ENCODE data around the gene GSTT4. TPM values are rescaled to one million over a fixed set of nuclear protein-coding genes. Genes with fewer than 3 reads are reported as not detected.
"Not testable (repeated sequence)": the region's sequence is repeated elsewhere in the genome, so short reads cannot be mapped to it uniquely, and the experiment has no call there.

Gene GSTT4
- not detected for polyA plus RNA-seq

DNA sequence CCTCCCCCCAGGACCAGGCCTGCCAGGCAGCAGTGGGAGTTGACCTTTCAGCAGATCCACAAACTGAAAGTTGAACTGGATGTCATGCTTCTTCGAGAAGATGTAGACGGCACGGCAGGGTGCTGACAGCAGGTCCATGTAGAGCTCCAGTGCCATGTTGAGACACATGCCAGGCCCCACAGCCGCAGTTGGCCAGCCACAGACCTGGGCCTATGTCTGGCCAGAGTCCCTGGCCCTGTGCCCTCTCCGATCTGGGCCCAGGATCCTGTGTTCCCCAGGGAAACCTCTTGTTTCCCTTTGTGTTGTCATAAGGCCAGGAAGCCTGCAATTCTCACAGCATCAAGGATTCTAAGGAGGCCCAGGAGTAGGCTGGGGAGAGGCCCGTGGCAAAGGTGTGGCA, at the start of gene GSTT4:
GSTT4 (minus strand) TSS at position 253 of the 400 bp plus-strand sequence; CDS start at position 156, 97 bp downstream.
- WGBS, 3 donors: 70 to 71% (median 71%) methylated on average over 6 of the region's 6 CpGs
- H3K27ac ChIP-seq (ENCODE audit: low read depth, low read length): no peak within 1 kb of the TSS

DNA sequence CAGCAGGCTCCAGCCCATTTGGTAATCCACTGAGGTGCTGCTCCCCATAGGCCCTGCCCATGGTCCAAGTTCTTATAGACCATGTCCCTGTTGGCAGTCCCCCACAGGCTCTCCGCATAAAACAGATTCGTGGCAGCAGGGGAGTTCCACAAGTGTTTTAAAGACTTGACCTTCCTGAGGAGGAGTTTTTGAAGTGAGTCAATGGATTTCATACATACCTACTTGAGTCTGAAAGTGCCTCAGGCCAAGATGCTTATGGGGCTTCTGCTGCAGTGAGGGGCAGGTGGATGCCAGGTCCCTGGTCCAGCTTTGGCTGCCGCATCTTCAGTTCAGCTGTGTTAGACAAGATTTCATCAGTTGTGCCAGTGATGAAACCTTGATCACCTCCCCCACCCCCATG, 49.1 kb upstream of the GSTT4 start:
- no peak overlapping the region for H3K27ac ChIP-seq (ENCODE audit: low read depth, low read length)
- 91 to 97% (median 96%) methylated on average over 3 of the region's 3 CpGs for WGBS, 3 donors

DNA sequence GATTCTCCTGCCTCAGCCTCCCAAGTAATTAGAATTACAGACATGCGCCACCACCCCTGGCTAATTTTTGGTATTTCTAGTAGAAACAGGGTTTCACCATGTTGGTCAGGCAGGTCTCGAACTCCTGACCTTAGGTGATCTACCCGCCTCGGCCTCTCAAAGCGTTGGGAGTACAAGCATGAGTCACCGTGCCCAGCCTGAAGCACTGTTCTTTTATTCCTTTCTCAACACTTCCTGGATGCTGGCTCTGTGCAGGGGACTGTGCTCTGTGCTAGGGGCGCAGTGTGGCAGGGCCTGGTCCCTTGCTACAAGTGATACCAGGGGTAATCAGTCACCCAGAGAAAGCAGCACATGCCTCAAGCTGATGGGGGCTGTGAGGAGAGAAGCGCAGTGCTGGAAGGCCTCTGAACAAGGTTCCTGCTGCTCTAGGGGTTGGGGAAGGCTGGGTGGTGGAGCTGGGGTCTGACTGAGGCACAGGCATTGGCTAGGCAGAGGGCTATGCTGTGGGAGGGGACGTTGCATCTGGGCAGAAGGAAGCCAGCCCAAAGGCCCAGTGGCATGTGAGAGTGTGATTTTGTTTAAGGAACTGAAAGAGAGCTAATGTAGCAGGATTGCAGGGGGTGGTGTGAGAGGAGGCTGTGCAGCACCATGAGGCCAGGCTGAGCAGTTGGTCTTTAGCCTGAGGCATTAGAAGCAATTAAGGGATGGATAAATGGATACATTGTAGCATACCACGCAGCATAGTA, 48.4 kb upstream of the GSTT4 start:
- H3K27ac ChIP-seq (ENCODE audit: low read depth, low read length): no peak overlapping the region
- WGBS, 3 donors: 89 to 95% (median 92%) methylated on average over 10 of the region's 10 CpGs

DNA sequence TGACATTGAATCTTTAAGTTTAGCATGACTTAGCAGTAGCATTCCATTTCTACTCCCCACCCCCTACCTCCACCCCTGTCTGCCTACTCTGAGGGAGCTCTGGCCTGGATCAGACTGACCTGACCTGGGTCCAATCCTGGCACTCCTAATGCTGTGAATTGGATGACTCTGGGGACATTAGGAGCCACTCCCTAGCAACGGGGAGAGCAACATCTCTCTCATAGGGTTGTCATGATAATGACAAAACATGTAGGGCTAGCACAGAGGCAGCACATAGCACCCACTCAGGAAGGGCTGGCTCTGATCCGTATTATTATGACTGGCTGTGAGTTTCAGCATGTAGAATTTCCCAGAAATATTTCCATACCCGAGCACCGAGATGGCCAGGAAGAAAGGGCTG, 46.3 kb upstream of the GSTT4 start:
- no peak overlapping the region for H3K27ac ChIP-seq (ENCODE audit: low read depth, low read length)
- WGBS, 3 donors: 51 to 86% (median 63%) methylated on average over 4 of the region's 4 CpGs

DNA sequence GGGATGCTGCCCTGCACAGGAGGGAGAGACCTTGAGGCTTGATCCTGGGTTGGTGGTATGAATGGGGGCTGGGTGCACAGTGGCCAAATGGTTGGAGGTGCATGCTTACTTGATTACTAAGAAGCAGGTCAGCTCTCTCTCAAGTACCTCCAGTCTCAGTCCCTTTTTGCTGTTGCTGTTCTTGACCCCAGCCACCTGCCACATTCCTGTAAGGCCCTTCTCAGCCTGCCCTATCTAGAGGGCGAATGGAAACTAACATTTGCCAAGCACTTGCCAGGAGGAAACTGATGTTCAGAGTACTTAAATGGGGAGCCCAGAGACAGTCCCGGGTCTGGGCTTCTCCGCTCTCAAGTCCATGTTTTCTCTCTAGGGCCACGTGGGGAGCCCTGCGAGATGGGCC, 45.8 kb upstream of the GSTT4 start:
- 88 to 93% (median 90%) methylated on average over 5 of the region's 5 CpGs for WGBS, 3 donors
- no peak overlapping the region for H3K27ac ChIP-seq (ENCODE audit: low read depth, low read length)

DNA sequence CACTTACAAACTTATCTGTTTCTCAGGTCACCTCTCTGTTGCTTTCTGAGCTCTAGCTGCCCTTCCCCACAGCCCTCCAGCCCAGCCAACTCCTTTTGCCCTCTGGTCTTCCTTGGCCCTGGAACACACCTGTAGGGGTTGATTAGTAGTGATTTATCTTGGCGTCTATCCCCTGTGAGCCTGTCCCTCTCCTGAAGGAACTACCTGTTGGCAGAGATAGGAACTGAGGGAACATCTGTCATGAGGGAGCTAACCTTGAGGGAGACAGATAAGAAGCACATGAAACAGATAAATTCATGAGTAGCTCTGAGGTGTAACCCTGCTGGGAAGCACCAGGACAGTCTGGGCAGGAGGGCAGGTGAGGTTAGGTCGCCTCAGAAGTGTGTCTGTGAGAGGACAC, 44.7 kb upstream of the GSTT4 start:
- WGBS, 3 donors: 74 to 93% (median 89%) methylated on average over 2 of the region's 2 CpGs
- no peak overlapping the region for H3K27ac ChIP-seq (ENCODE audit: low read depth, low read length)

DNA sequence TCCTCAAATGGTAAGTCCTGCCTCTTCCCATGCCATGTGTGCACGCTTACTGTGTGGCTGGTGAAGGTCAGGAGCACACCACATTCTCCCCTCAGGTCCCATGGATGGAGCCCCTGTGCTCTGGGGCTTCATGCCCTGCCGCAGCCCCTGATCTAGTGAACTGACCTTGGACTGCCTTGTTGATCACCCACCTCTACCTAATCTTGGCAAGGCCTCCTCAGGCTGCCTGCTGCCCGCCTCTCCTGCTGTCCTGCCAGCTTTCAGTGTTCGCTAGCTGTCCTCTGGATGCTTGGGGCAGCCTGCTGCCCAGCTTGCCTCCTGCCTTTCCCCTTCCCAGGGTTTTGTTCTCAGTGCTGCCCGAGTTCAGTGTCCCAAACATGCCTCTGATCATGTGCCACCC, 44.0 kb upstream of the GSTT4 start:
- no peak overlapping the region for H3K27ac ChIP-seq (ENCODE audit: low read depth, low read length)
- WGBS, 3 donors: 88 to 98% (median 95%) methylated on average over 5 of the region's 5 CpGs

DNA sequence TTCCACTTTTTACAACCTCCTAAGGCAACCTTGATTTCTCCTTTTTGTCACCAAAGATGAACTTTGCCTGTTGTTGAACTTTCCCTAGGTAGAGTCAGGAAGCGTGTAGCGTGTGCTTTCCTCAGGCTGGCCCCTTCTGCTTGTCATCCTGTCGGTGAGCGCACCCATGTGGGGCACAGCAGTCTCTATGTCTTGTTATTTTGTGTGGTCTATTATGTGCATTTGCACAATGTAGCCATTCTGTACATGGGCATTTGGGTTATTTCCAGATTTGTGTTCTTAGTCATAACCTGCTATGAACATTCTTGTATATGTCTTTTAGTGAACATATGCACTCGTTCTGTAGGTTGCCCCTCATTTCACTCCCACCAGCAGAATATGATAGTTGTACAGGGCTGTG, 40.8 kb upstream of the GSTT4 start:
- no peak overlapping the region for H3K27ac ChIP-seq (ENCODE audit: low read depth, low read length)
- 84 to 91% (median 87%) methylated on average over 5 of the region's 5 CpGs for whole genome bisulfite sequencing, 3 donors

DNA sequence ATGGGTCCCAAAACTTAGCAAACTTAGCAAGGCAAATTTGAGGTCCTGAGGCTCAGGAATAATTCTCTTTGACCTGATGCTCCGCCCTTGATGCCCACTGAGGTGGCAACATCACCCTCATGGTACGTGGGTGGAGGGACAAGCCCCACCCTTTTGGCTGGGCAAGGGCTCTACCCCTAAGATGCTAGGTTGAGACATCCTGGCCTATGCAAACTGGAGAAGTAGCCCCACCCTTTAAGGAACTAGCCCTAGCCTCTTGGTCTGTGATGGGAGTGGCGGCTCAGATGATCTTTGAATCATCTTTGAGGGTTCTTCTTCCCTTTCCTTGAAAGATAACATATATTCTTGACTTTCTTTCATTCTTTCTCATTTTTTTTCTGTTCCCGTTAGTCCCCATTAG, 38.7 kb upstream of the GSTT4 start:
- H3K27ac ChIP-seq (ENCODE audit: low read depth, low read length): no peak overlapping the region
- 86 to 95% (median 95%) methylated on average over 4 of the region's 4 CpGs for WGBS, 3 donors

DNA sequence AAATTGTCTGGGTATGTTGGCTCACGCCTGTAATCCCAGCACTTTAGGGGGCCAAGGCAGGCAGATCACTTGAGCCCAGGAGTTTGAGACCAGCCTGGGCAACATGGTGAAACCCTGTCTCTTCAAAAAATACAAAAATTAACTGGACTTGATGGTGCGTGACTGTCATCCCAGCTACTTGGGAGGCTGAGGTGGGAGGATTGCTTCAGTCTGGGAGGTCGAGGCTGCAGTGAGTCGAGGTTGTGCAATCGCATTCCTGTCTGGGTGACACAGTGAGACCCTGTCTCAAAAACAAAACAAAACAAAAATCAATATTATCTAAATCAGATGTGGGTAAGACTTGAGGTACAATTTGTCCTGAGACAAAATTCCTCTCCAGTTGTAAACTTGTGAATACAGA, 38.2 kb upstream of the GSTT4 start:
- 87 to 92% (median 89%) methylated on average over 5 of the region's 5 CpGs for WGBS, 3 donors
- not testable (repeated sequence) for H3K27ac ChIP-seq (ENCODE audit: low read depth, low read length)

DNA sequence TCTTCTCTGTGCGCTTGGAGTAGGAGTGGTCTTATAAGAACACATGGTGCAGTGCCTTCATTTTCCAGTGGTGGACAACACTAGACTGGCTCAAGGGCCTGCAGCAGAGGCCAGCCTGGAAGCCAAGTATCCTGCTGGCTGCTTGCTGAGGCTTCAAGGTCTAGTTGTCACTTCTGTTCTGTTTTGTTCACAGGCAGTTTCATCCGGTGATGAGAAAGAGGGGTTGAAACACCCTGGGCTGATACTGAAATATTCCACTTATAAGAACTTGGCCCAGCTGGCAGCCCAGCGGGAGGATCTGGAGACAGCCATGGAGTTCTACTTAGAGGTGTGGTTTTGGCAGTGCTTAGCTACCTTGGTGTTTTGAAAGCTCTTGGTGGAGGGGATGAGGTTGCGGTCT, 35.7 kb upstream of the GSTT4 start:
- H3K27ac ChIP-seq (ENCODE audit: low read depth, low read length): no peak overlapping the region
- 84 to 95% (median 92%) methylated on average over 4 of the region's 4 CpGs for WGBS, 3 donors

DNA sequence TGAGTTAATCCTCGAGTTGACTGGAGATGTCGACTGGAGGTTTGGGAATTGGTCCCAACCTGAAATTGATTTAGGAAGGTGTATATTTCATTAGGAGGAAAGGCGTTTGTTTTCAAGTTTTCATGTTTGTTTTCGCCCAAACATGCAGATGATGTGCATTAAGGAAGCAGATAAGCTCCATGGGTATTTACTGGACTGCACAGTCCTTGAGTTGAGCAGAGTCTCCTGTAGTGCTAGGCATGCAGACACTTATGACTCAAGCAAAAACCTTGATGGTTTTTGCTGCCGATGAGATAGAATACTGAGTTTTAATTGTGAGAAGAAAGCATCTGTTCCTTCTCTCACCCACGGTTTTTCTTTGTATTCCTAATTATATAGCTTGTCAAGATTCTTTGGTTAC, 33.8 kb upstream of the GSTT4 start:
- H3K27ac ChIP-seq (ENCODE audit: low read depth, low read length): no peak overlapping the region
- 63 to 94% (median 92%) methylated on average over 6 of the region's 6 CpGs for WGBS, 3 donors

DNA sequence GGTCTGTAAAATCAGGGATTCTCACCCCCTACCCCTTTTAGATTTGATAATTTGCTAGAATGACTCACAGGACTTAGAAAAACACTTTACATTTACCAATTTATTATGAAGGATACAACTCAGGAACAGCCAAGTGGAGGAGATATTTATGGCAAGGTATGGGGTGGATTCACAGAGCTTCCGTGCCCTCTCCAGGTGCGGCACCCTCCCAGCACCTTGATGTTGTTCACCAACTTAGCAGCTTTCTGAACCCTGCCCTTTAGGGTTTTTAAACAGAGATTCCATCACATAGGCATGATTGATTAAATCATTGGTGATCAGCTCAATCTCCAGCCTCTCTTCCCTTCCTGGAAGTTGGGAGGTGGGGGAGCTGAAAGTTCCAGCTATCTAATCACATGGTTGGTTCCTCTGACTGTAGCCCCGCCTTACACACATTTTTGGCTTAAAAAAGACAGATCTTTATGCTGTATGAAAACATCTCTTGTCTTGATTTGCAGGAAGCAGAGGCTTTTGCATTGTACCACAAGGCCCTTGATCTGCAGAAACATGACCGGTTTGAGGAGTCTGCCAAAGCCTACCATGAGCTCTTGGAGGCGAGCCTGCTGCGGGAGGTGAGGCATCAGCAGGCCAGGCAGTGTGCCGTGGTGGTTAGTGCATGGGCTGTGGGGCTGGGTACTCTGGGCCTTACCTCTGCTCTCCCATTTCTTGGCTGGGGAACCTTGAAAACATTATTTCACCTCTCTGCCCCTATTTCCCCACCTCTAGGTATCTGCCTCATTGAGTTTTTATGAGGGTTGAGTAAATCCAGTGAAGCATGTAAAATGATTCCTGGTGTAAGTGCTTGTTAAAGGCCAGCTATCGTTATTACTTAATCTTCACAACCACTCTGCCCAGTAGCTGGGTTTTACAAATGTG, 32.9 kb upstream of the GSTT4 start:
- WGBS, 3 donors: 93 to 96% (median 94%) methylated on average over 8 of the region's 8 CpGs
- H3K27ac ChIP-seq (ENCODE audit: low read depth, low read length): no peak overlapping the region

DNA sequence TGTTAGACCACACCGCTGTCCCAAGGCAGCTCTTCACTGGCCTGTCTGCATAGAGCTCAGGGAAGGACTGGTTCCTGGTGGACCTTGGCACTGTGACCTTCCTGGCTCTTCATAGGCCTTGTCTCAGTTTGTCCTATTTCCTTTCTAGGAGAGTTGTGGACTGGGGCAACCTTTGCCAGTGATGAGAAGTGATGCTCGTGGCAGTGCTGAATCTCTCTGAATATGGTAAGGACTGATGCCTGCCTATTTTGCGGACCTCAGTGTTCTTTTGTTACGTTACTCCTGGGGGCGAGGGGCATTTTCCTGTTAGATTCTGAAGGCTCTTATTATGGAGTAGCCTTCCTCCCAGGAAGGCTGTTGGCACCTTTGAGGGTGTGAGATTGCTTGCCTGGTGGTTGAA, 30.0 kb upstream of the GSTT4 start:
- 91 to 93% (median 93%) methylated on average over 5 of the region's 5 CpGs for WGBS, 3 donors

DNA sequence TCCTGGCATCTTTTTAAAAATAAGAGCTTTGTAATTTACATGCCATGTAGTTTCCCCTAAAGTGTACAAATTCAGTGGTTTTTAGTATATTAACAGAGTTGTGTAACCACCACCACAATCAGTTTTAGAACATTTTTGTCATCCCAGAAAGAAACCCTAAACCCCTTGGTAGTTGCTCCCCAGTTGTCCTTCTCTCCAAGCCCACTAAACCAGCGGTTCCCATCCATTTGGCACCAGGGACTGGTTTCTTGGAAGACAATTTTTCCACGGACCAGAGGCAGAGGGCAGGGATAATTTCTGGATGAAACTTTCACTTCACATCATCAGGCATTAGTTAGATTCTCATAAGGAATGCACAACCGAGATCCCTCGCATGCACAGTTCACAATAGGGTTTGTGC, 28.5 kb upstream of the GSTT4 start:
- H3K27ac ChIP-seq (ENCODE audit: low read depth, low read length): no peak overlapping the region
- 77 to 88% (median 85%) methylated on average over 4 of the region's 4 CpGs for WGBS, 3 donors

More for the DNA sequence above, 30.0 kb upstream of the GSTT4 start:
- H3K27ac ChIP-seq (ENCODE audit: low read depth, low read length): no peak overlapping the region

DNA sequence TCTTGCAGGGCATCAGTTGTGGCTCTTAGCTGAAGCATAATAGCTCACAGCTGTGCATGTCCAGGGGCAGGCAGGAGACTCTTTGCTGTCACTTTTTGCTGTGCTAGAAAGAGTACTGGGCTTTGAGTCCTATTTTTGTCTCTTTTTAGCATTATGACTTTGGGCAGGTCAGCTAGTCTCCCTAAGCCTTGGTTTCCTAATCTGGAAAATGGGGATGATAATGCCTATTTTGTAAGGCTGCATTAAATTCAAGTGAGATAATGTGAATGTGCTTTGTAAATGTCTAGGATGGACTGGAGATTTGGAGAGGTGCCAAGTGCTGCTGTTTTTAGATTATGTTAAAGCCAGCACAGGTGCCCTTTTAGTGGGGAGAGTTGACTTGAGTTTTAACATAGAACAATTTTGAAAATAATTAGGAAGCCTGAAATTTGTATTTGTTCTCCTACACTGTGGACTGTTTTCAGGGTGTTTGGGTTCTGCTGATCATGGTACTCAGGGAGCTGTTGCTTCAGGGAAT, 25.0 kb upstream of the GSTT4 start:
- no peak overlapping the region for H3K27ac ChIP-seq (ENCODE audit: low read depth, low read length)

DNA sequence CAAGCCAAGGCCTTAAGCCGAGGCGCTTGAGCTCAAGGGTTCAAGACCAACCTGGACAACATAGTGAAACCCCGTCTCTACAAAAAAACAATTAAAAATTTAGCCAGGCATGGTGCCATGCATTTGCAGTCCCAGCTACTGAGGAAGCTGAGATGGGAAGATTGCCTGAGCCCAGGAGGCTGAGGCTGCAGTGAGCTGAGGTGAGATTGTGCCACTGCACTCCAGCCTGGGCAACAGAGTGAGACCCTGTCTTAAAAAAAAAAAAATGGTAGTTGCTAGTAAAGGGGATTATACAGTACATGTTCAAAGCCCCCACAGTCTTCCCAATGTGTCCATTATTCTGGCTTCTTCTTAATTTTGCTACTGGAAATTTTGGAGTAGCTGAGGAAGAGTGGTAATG, 24.1 kb upstream of the GSTT4 start:
- H3K27ac ChIP-seq (ENCODE audit: low read depth, low read length): no peak overlapping the region
- 73 to 97% (median 97%) methylated on average over 3 of the region's 3 CpGs for WGBS, 3 donors

DNA sequence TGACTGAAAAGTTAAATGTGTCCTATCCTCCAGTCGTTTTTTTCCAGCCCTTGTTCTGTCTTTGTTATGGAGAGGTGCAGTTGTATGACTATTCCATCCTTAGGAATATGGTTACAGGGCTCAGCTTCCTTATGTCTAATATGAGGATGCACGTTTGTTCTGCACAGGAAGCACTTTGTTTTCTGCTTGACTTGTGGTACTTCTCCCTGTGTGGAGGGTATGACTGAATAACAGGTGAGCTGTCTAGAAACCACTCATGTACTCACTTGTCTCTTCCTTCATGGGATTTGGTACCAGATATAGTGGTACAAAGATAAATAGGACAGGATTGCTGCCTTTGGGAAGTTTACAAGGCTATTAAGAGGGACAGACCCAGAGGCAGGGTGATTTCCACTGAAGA, 23.3 kb upstream of the GSTT4 start:
- WGBS, 3 donors: 21 to 30% (median 24%) methylated on average over 2 of the region's 2 CpGs
- H3K27ac ChIP-seq (ENCODE audit: low read depth, low read length): no peak overlapping the region

DNA sequence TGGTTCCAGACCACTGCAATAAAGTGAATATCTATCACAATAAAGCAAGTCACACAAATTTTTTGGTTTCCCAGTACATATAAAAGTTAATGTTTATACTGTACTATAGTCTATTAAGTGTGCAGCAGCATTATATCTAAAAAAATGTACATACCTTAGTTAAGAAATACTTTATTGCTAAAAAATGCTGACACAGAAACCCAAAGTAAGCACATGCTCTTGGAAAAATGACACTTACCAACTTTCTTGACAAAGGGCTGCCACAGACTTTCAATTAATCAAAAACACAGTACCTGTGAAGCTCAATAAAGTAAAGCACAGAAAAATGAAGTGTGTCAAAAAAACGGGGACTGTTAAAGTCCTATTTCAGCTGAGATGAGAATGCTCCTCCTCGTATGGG, 22.7 kb upstream of the GSTT4 start:
- WGBS, 3 donors: 64 to 83% (median 71%) methylated on average over 2 of the region's 2 CpGs
- no peak overlapping the region for H3K27ac ChIP-seq (ENCODE audit: low read depth, low read length)
